C4-2B (cell line): ENCODE data around the gene DOCK6.

Experiments
- CTCF ChIP-seq: fragments of 450-650 bp; conservative IDR thresholded peaks from 2 replicates; pipeline ENCODE4 v1.5.1; 2017; ENCODE audit warnings: mild to moderate bottlenecking
- ZFX ChIP-seq: fragments of 450-650 bp; IDR thresholded peaks from 2 replicates; pipeline ENCODE4 v1.6.1; 2017

- TF ChIP-seq CTCF (no peak), ZFX (no peak)
Observed at GRCh38 chr19:11238041-11238440, 24.3 kb downstream of the DOCK6 start.
